ENCODE data around the gene SEMA5B. TPM values are rescaled to one million over a fixed set of nuclear protein-coding genes. Genes with fewer than 3 reads are reported as not detected.

SEMA5B gene
- polyA plus RNA-seq, 1 donor (not counting 4 experiments of a cell fraction or from before 2014, with no cell fraction given) = 0.04 TPM

DNA sequence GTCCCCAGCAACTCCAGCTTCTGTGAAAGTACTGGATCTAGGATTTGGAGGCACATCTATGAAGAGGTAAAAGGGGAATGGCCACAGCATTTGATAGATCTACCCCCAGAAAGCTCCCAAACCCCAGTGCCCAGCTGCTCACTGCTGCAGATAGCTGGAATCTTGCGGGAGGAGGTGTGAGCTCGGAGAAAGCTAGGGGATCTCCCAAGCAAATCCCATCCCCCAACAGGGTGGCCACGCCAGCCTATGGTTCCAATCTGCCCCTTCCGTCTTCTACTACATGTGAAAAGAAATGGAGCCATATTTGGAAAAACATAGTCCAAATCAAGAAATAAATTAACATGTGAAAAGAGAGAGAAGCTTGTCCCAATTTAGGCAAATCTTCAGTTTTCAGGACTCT lies 42.0 kb downstream of the SEMA5B start:
- FAIRE-seq (no peak), DNase-seq (ENCODE audit: low read depth, low spot score) (no peak)
- H3K4me1 ChIP-seq (ENCODE audit: control insufficient read depth, extremely low read depth, insufficient read depth, low read length) = no peaks in the 10 kb centered on the region
- H3K4me2 ChIP-seq (ENCODE audit: control insufficient read depth, extremely low read depth, insufficient read depth, low read depth, low read length) = no peak overlapping the region
- no peak overlapping the region for H3K9ac ChIP-seq (ENCODE audit: control insufficient read depth, extremely low read depth, insufficient read depth, low read length)
- no peaks in the 10 kb centered on the region for H3K9me3 ChIP-seq (ENCODE audit: control insufficient read depth, low read depth, low read length)
- no peaks in the 10 kb centered on the region for H3K9me1 ChIP-seq (ENCODE audit: control insufficient read depth, extremely low read depth, insufficient read depth, low read length)
- dilution Hi-C loops (cut with MboI; ENCODE audit: extremely low pct_ligation_motif_present, low sequenced_read_pairs) = no loop called here
- no peaks in the 10 kb centered on the region for H4K20me1 ChIP-seq (ENCODE audit: control insufficient read depth, extremely low read depth, insufficient read depth, low read length)
- no peak overlapping the region for H2AFZ ChIP-seq (ENCODE audit: control insufficient read depth, low read length)
- H3K79me2 ChIP-seq (ENCODE audit: control insufficient read depth, insufficient read depth, low read length) = no peaks in the 10 kb centered on the region
- peaks cover 50% of the 10 kb centered on the region for H3K27me3 ChIP-seq (ENCODE audit: control insufficient read depth, extremely low read depth, insufficient read depth, low read length)
- TF ChIP-seq, protein P1, sequence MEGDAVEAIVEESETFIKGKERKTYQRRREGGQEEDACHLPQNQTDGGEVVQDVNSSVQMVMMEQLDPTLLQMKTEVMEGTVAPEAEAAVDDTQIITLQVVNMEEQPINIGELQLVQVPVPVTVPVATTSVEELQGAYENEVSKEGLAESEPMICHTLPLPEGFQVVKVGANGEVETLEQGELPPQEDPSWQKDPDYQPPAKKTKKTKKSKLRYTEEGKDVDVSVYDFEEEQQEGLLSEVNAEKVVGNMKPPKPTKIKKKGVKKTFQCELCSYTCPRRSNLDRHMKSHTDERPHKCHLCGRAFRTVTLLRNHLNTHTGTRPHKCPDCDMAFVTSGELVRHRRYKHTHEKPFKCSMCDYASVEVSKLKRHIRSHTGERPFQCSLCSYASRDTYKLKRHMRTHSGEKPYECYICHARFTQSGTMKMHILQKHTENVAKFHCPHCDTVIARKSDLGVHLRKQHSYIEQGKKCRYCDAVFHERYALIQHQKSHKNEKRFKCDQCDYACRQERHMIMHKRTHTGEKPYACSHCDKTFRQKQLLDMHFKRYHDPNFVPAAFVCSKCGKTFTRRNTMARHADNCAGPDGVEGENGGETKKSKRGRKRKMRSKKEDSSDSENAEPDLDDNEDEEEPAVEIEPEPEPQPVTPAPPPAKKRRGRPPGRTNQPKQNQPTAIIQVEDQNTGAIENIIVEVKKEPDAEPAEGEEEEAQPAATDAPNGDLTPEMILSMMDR (optimal IDR thresholded peaks at IDR 0.05 in 1 of 3, IDR thresholded peaks at IDR 0.05 in 1 of 3, conservative IDR thresholded peaks at IDR 0.05 in 1 of 3; ENCODE audit: extremely low read depth in 1 of 3, insufficient read depth in 2 of 3, low read length in 3 of 3) = no peak
- no peak for TF ChIP-seq EZH2 (IDR thresholded peaks at IDR 0.05; ENCODE audit: low read length)
- H3K4me3 ChIP-seq (ENCODE audit: control insufficient read depth in 2 of 3, extremely low read depth in 1 of 3, insufficient read depth in 2 of 3, low read depth in 1 of 3, low read length in 3 of 3) = no peak overlapping the region
- no peaks in the 10 kb centered on the region for H3K36me3 ChIP-seq (ENCODE audit: control insufficient read depth in 2 of 2, extremely low read depth in 1 of 2, insufficient read depth in 2 of 2, low read length in 2 of 2)
- H3K27ac ChIP-seq (ENCODE audit: control insufficient read depth, insufficient read depth, low read length) = no peak overlapping the region

DNA sequence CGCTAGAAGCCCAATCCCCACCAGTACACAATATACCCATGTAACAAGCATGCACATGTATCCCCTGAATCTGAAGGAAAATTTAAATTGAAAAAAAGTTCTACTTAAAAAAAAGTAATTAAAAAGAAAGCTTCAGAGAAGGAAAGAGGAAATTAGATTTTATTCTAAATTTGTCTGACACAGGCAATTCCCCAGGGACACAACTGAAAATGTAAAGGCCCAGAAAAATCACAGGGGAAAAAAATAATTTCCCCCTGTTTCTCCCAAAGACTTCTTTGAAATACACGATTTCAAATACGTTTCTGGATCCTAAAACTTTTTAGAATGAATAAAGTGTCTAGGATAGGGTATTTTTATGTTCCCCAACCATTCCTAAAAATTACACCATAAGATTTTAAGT lies 42.9 kb downstream of the SEMA5B start:
- DNase-seq (ENCODE audit: low read depth, low spot score) (no peak), FAIRE-seq (no peak)
- Histone ChIP-seq H3K27ac (ENCODE audit: control insufficient read depth, insufficient read depth, low read length) (no peak overlapping the region), H2AFZ (ENCODE audit: control insufficient read depth, low read length) (no peak overlapping the region), H3K9me1 (ENCODE audit: control insufficient read depth, extremely low read depth, insufficient read depth, low read length) (no peaks in the 10 kb centered on the region), H3K9ac (ENCODE audit: control insufficient read depth, extremely low read depth, insufficient read depth, low read length) (no peak overlapping the region), H3K79me2 (ENCODE audit: control insufficient read depth, insufficient read depth, low read length) (no peaks in the 10 kb centered on the region), H3K9me3 (ENCODE audit: control insufficient read depth, low read depth, low read length) (no peaks in the 10 kb centered on the region), H3K36me3 (ENCODE audit: control insufficient read depth in 2 of 2, extremely low read depth in 1 of 2, insufficient read depth in 2 of 2, low read length in 2 of 2) (no peaks in the 10 kb centered on the region), H3K27me3 (ENCODE audit: control insufficient read depth, extremely low read depth, insufficient read depth, low read length) (peaks cover 42% of the 10 kb centered on the region), H3K4me2 (ENCODE audit: control insufficient read depth, extremely low read depth, insufficient read depth, low read depth, low read length) (no peak overlapping the region), H3K4me3 (ENCODE audit: control insufficient read depth in 2 of 3, extremely low read depth in 1 of 3, insufficient read depth in 2 of 3, low read depth in 1 of 3, low read length in 3 of 3) (no peak overlapping the region), H3K4me1 (ENCODE audit: control insufficient read depth, extremely low read depth, insufficient read depth, low read length) (no peaks in the 10 kb centered on the region), H4K20me1 (ENCODE audit: control insufficient read depth, extremely low read depth, insufficient read depth, low read length) (no peaks in the 10 kb centered on the region)
- TF ChIP-seq EZH2 (IDR thresholded peaks at IDR 0.05; ENCODE audit: low read length) = no peak
- TF ChIP-seq, protein P1 (optimal IDR thresholded peaks at IDR 0.05 in 1 of 3, IDR thresholded peaks at IDR 0.05 in 1 of 3, conservative IDR thresholded peaks at IDR 0.05 in 1 of 3; ENCODE audit: extremely low read depth in 1 of 3, insufficient read depth in 2 of 3, low read length in 3 of 3) = no peak
- dilution Hi-C loops (cut with MboI; ENCODE audit: extremely low pct_ligation_motif_present, low sequenced_read_pairs) = no loop called here
